HG02973 (cell line): ENCODE data around the gene FANCC.

Source experiments
- ATAC-seq: cut with Tn5 transposase; IDR thresholded peaks from one replicate; pipeline ENCODE4 v1.9.1; 2021; ENCODE audit warnings: moderate library complexity; ENCODE audit not compliant: unreplicated experiment

FANCC gene

GRCh38 chr9:95104581-95104960 lies 212.9 kb downstream of the FANCC start:
- ATAC-seq = no peak

GRCh38 chr9:95103871-95104580 lies 213.5 kb downstream of the FANCC start:
- ATAC-seq = no peak

GRCh38 chr9:95103281-95103771 lies 214.2 kb downstream of the FANCC start:
- ATAC-seq = no peak

GRCh38 chr9:95102572-95102971 lies 214.9 kb downstream of the FANCC start:
- no peak for ATAC-seq

- ATAC-seq = no peak
Observed at GRCh38 chr9:95102001-95102433, 215.5 kb downstream of the FANCC start.

- ATAC-seq = no peak
Observed at GRCh38 chr9:95101326-95101725, 216.2 kb downstream of the FANCC start.

- ATAC-seq = no peak
Observed at GRCh38 chr9:95100071-95100627, 217.4 kb downstream of the FANCC start.

GRCh38 chr9:95099321-95100070 lies 218.0 kb downstream of the FANCC start:
- ATAC-seq = no peak

GRCh38 chr9:95098391-95098921 lies 219.1 kb downstream of the FANCC start:
- no peak for ATAC-seq

- ATAC-seq = no peak
Observed at GRCh38 chr9:95097279-95097678, 220.2 kb downstream of the FANCC start.

GRCh38 chr9:95096807-95097206 lies 220.7 kb downstream of the FANCC start:
- ATAC-seq = no peak

GRCh38 chr9:95096381-95096780 lies 221.1 kb downstream of the FANCC start:
- no peak for ATAC-seq

GRCh38 chr9:95095641-95096355 lies 221.7 kb downstream of the FANCC start:
- ATAC-seq = no peak

GRCh38 chr9:95094002-95094401 lies 223.5 kb downstream of the FANCC start:
- no peak for ATAC-seq

- ATAC-seq = no peak
Observed at GRCh38 chr9:95093586-95093985, 223.9 kb downstream of the FANCC start.

- ATAC-seq = no peak
Observed at GRCh38 chr9:95092262-95093072, 225.0 kb downstream of the FANCC start.

- ATAC-seq = no peak
Observed at GRCh38 chr9:95091601-95092261, 225.8 kb downstream of the FANCC start.

- no peak for ATAC-seq
Observed at GRCh38 chr9:95090871-95091577, 226.5 kb downstream of the FANCC start.
